Kidney capillary endothelial cell (primary cell): ENCODE measurements around the gene SCAMP3.

Experiments
- DNase-seq: peaks from one replicate; pipeline ENCODE4 v3.0.0-alpha.2; 2018; ENCODE audit warnings: low spot score

Gene SCAMP3

GRCh38 chr1:155285063-155285462, 22.9 kb upstream of the SCAMP3 start:
- DNase-seq = no peak

- DNase-seq = no peak
These were observed 22.3 kb upstream of the SCAMP3 start for GRCh38 chr1:155284476-155284875.

DNA sequence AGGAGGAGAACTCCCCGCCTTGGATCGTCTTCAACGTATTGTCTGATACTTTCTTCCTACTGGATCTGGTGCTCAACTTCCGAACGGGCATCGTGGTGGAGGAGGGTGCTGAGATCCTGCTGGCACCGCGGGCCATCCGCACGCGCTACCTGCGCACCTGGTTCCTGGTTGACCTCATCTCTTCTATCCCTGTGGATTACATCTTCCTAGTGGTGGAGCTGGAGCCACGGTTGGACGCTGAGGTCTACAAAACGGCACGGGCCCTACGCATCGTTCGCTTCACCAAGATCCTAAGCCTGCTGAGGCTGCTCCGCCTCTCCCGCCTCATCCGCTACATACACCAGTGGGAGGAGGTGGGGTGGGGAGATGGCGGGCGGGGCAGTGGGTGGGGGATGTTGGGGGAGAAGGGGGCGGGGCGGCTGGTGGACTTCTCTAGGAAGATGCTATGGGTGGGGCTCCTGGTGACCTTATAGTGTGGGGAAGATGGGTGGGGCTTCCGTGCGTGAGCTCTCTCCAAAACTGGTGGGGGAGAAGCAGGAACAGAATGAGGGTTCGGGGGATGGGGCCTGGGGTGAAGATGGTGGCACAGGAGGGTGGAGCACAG, 20.4 kb upstream of the SCAMP3 start:
- no peak for DNase-seq

- DNase-seq = no peak
These were observed 17.1 kb upstream of the SCAMP3 start for GRCh38 chr1:155279268-155279667.

- DNase-seq = no peak
These were observed 16.6 kb upstream of the SCAMP3 start for GRCh38 chr1:155278689-155279160.

- DNase-seq = no peak
These were observed 15.9 kb upstream of the SCAMP3 start for GRCh38 chr1:155277902-155278688.

GRCh38 chr1:155277070-155277901, 15.1 kb upstream of the SCAMP3 start, which contains the start of gene HCN3:
Gene HCN3 (plus strand): TSS chr1:155277463. CDS start chr1:155277591, 128 bp downstream.
- peak; percentile 93 for DNase-seq

GRCh38 chr1:155273343-155274245, 11.4 kb upstream of the SCAMP3 start, which contains the start of gene CLK2:
Gene CLK2 (minus strand): TSS chr1:155273504. CDS start chr1:155270977, 2,527 bp downstream.
- peak; percentile 94 for DNase-seq

DNA sequence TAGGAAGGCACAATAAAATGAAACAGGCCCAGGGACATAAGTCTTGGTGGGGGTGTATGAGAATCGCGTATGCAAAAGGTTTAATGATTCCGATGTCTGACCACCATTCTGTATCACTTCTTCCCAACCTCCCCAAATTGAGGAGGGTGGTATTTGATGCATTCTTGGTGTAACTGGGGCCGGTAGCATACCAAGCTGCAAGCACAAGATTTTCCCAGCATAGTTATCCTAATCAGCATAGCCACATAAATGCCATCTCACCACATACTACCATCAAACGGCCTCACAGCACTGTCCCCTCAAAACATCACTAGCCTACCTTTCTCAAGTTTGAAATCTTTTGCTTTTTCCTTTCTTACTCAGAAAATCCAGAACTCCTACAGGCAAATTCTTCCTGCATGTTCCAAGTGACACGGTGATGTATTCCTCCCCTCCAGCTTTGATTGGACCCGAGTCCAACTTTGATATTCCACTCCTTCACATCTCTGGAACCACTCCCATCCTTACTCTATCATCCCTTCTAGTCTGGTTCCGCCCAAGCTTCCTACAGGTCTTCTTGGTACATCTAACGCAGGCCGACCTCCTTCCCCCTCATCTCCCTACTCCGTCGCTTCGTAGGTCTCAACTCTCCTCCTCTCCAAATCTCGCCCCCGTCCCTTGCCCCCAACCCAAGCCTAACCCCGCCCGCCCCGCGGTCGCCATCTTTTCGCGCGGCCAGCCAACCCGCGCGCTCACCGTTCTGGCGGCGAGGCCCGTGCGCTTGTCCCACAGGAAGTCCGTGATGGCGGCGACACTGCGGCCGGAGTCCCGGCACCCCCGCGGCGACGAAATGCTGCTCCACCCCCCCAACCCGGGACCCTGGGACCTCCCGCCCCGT, 10.5 kb upstream of the SCAMP3 start:
- peak; percentile 39 for DNase-seq

- no peak for DNase-seq
These were observed 7.2 kb upstream of the SCAMP3 start for GRCh38 chr1:155269381-155269780.

DNA sequence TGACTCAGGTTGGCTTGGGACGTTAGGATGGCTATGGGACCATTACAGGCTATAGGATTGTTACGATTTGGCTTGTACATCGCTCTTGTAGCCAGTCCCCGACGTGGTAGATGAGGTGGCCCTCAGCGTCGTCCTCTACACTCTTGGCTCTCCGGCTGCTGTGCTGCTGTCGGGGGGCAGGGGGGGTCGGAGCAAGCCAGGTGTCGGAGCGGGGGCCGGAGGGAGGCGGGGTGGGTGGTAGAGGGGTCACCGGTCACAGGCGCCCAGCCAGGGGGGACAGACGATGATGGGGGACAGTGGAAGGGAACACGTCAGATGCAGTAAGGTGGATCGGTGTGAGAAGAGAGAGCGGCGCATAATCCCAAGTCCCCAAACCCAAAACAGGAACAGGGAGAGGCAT, 6.5 kb upstream of the SCAMP3 start:
- no peak for DNase-seq

- DNase-seq = no peak
These were observed 5.2 kb upstream of the SCAMP3 start for GRCh38 chr1:155267373-155267772.

- DNase-seq = no peak
These were observed 4.4 kb upstream of the SCAMP3 start for GRCh38 chr1:155266553-155266952.

GRCh38 chr1:155263067-155263466, 907 bp upstream of the SCAMP3 start:
- no peak for DNase-seq

GRCh38 chr1:155261493-155261851, 688 bp downstream of the SCAMP3 start:
- DNase-seq = peak; percentile 44

DNA sequence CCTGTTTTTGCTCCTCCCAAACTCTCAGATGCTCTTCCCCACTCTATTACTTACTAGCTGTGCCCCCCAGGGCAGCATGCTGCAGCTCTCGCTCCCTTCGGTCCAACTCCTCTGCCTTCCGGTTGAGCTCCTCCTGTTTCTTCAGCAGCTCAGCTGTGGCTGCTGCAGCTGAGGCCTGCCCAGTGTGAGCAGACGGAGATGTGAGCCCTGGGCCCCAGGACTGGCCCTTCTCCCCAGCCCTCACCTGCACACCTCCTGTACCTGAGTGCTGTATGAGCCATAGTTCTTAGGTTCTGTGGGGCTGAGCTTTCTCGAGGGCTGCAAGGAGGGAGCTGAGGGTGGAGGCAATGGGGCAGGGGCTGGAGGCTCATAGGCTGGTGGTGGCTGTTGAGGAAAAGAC, 1.9 kb downstream of the SCAMP3 start:
- no peak for DNase-seq

DNA sequence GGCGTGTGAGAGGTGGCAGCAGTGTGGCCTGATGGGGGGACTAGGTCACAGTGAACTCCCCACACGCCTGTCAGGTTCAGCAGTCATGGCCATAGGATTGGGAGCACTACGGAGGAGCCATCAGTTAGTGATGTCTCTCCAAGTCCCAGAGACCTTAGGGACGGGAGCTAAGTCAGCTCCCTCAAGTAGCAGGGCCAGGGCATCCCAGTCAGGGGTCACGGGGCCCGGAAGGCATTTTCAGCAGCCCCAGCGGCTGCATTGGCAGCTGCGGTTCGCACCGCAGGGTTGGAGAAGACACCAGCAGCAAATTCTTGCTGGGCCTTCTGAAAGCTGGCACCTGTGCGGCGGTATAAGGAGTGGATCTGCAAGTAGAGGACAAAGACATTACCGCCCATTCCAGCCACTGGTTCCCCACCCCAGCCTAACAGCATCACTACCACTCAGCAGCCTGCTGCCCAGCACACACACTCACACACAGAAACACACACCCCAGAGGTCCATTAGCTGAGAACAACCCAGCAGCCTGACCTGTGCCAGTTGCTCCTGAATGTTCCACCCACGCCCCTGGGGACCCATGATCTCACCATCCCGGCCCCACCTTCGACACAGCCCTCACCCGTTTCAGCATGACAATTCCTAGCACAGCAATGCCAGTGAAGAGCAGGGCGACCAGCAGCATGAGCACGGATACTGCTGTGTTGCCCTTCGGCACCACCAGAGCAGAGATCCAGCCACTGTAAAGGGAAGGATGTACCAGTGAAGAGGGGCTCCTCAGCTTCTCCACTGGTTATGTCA, 5.9 kb downstream of the SCAMP3 start:
- no peak for DNase-seq

GRCh38 chr1:155255243-155256007, 6.7 kb downstream of the SCAMP3 start, which contains the start of gene ENTREP3:
Gene ENTREP3 (minus strand): TSS chr1:155255483. CDS start chr1:155254877, 606 bp downstream.
- DNase-seq = peak; percentile 76
